IMR-90 (cell line): Measurements from ENCODE around the gene ING3. TPM values are rescaled to one million over a fixed set of nuclear protein-coding genes. Genes with fewer than 3 reads are reported as not detected.

Source experiments
- ATAC-seq: fragments of 200-7000 bp; cut with Tn5 transposase; 2 replicates; pipeline ENCODE4 v1.9.1; 2020; ENCODE audit warnings: low read depth, mild to moderate bottlenecking, moderate library complexity
- BruUV-seq: library from RNA; stranded (reverse); fragments of 400-500 nt; replicated peaks from 2 replicates; lab custom pipeline; 2021; lab: Mats Ljungman, UMichigan
- CTCF ChIA-PET: fragments of 300-600 bp; formaldehyde crosslinking; extraction: SDS; loops from one replicate; lab custom pipeline; 2021; ENCODE audit warnings: antibody characterized with exemption; lab: Yijun Ruan, JAX
- POLR2A ChIA-PET: fragments of 300-600 bp; sonication (Branson Sonifier 250); formaldehyde crosslinking; loops from one replicate; lab custom pipeline; 2022; ENCODE audit warnings: antibody characterized with exemption; ENCODE audit not compliant: unreplicated experiment; lab: Charles Lee
- DNase-seq: peaks from one replicate; pipeline ENCODE4 v3.0.0; 2013
- H2AFZ ChIP-seq: replicated peaks from 2 replicates; pipeline ENCODE3; 2013; ENCODE audit warnings: low read length, mild to moderate bottlenecking; ENCODE audit not compliant: poor library complexity
- H2AK5ac ChIP-seq: 2 replicates; pipeline ENCODE4 v1.6.1; 2013; ENCODE audit warnings: low read depth, low read length, inconsistent platforms
- H2AK9ac ChIP-seq: replicated peaks from 2 replicates; pipeline ENCODE3; 2013; ENCODE audit warnings: mild to moderate bottlenecking, low read depth, low read length, moderate library complexity; ENCODE audit not compliant: poor library complexity
- H2BK120ac ChIP-seq: 2 replicates; pipeline ENCODE4 v1.6.1; 2013; ENCODE audit warnings: low read depth, low read length, inconsistent platforms
- H2BK15ac ChIP-seq: 3 replicates; pipeline ENCODE4 v1.6.1; 2013; ENCODE audit warnings: low read depth, low read length, inconsistent platforms
- H2BK20ac ChIP-seq: 2 replicates; pipeline ENCODE4 v1.6.1; 2013; ENCODE audit warnings: low read depth, mild to moderate bottlenecking, inconsistent platforms, low read length, moderate library complexity
- H2BK5ac ChIP-seq: 2 replicates; pipeline ENCODE4 v1.6.1; 2013; ENCODE audit warnings: mild to moderate bottlenecking, low read depth, low read length, inconsistent platforms; ENCODE audit not compliant: poor library complexity, severe bottlenecking
- H3K14ac ChIP-seq: replicated peaks from 2 replicates; pipeline ENCODE4 v1.6.1; 2013; ENCODE audit warnings: low read depth, low read length, inconsistent platforms
- H3K18ac ChIP-seq: 2 replicates; pipeline ENCODE4 v1.6.1; 2013; ENCODE audit warnings: low read depth, low read length, control low read depth
- H3K23ac ChIP-seq: 2 replicates; pipeline ENCODE4 v1.6.1; 2013; ENCODE audit warnings: low read depth, low read length, inconsistent platforms
- H3K27ac ChIP-seq: 2 replicates; pipeline ENCODE4 v1.5.1; 2013; ENCODE audit warnings: mild to moderate bottlenecking, control low read depth, low read length; ENCODE audit not compliant: insufficient read depth
- H3K27me3 ChIP-seq: 2 replicates; pipeline ENCODE4 v1.6.1; 2013; ENCODE audit warnings: low read length; ENCODE audit not compliant: control insufficient read depth, insufficient read depth
- H3K36me3 ChIP-seq: 2 replicates; pipeline ENCODE4 v1.6.1; 2013; ENCODE audit warnings: low read length, mixed read lengths; ENCODE audit not compliant: control insufficient read depth, insufficient read depth
- H3K4ac ChIP-seq: 2 replicates; pipeline ENCODE4 v1.6.1; 2013; ENCODE audit warnings: low read depth, low read length, inconsistent platforms
- H3K4me1 ChIP-seq: 2 replicates; pipeline ENCODE4 v1.6.1; 2013; ENCODE audit warnings: low read length, mixed read lengths; ENCODE audit not compliant: control insufficient read depth, insufficient read depth
- H3K4me2 ChIP-seq: 2 replicates; pipeline ENCODE4 v1.6.1; 2013; ENCODE audit warnings: low read depth, mild to moderate bottlenecking, control low read depth, low read length, moderate library complexity
- H3K4me3 ChIP-seq: 2 replicates; pipeline ENCODE4 v1.5.1; 2013; ENCODE audit warnings: low read depth, mild to moderate bottlenecking, control low read depth, low read length, moderate library complexity; ENCODE audit not compliant: insufficient read depth
- H3K56ac ChIP-seq: 2 replicates; pipeline ENCODE4 v1.6.1; 2013; ENCODE audit warnings: low read length, inconsistent platforms; ENCODE audit not compliant: insufficient read depth; ENCODE audit errors: extremely low read depth
- H3K79me1 ChIP-seq, 2 experiments: 2 replicates each; pipeline ENCODE4 v1.6.1; 2013; ENCODE audit warnings: low read length in 2 of 2, inconsistent platforms in 1 of 2, low read depth in 1 of 2
- H3K9ac ChIP-seq: 2 replicates; pipeline ENCODE4 v1.6.1; 2013; ENCODE audit warnings: low read depth, low read length, control low read depth
- H3K9me1 ChIP-seq: 2 replicates; pipeline ENCODE4 v1.6.1; 2013; ENCODE audit warnings: low read length, inconsistent platforms; ENCODE audit not compliant: insufficient read depth
- H3K9me3 ChIP-seq: 2 replicates; pipeline ENCODE4 v1.6.1; 2013; ENCODE audit warnings: low read length; ENCODE audit not compliant: control insufficient read depth, insufficient read depth
- H4K20me1 ChIP-seq: 2 replicates; pipeline ENCODE4 v1.6.1; 2013; ENCODE audit warnings: low read length, inconsistent platforms; ENCODE audit not compliant: insufficient read depth
- H4K5ac ChIP-seq: 2 replicates; pipeline ENCODE4 v1.6.1; 2013; ENCODE audit warnings: mild to moderate bottlenecking, low read depth, low read length, control low read depth
- H4K8ac ChIP-seq, 2 experiments: 2 replicates each; pipeline ENCODE4 v1.6.1; 2013; ENCODE audit warnings: low read depth in 2 of 2, low read length in 2 of 2, control low read depth in 1 of 2, inconsistent platforms in 1 of 2
- H4K91ac ChIP-seq: 2 replicates; pipeline ENCODE4 v1.6.1; 2013; ENCODE audit warnings: low read depth, low read length, inconsistent platforms; ENCODE audit not compliant: insufficient read depth
- BHLHE40 ChIP-seq: fragments of 150-350 bp; IDR thresholded peaks from 2 replicates; pipeline ENCODE4 v1.6.1; 2016; ENCODE audit warnings: mild to moderate bottlenecking, low read depth, low read length
- CEBPB ChIP-seq: IDR thresholded peaks from 2 replicates; pipeline ENCODE4 v1.6.1; 2012; ENCODE audit warnings: low read depth, low read length, improper control_type of control experiment
- CHD1 ChIP-seq: IDR thresholded peaks from 2 replicates; pipeline ENCODE4 v1.6.1; 2012; ENCODE audit warnings: low read depth, low read length, improper control_type of control experiment
- ELK1 ChIP-seq: fragments of 150-350 bp; IDR thresholded peaks from 2 replicates; pipeline ENCODE4 v1.6.1; 2016; ENCODE audit warnings: low read depth, mild to moderate bottlenecking, low read length, moderate library complexity, borderline replicate concordance
- FOS ChIP-seq: fragments of 150-350 bp; IDR thresholded peaks from 2 replicates; pipeline ENCODE4 v1.6.1; 2016; ENCODE audit warnings: low read depth, low read length
- MAFK ChIP-seq: IDR thresholded peaks from 2 replicates; pipeline ENCODE4 v1.6.1; 2012; ENCODE audit warnings: low read depth, low read length, improper control_type of control experiment
- MAZ ChIP-seq: IDR thresholded peaks from 2 replicates; pipeline ENCODE4 v1.6.1; 2012; ENCODE audit warnings: low read depth, mild to moderate bottlenecking, low read length, improper control_type of control experiment, moderate library complexity, borderline replicate concordance
- MXI1 ChIP-seq: IDR thresholded peaks from 2 replicates; pipeline ENCODE4 v1.6.1; 2012; ENCODE audit warnings: low read depth, mild to moderate bottlenecking, low read length, moderate library complexity, borderline replicate concordance
- NFE2L2 ChIP-seq: fragments of 150-350 bp; IDR thresholded peaks from 2 replicates; pipeline ENCODE4 v1.6.1; 2016; ENCODE audit warnings: low read depth, mild to moderate bottlenecking, low read length
- POLR2A ChIP-seq: IDR thresholded peaks from 2 replicates; pipeline ENCODE4 v1.6.1; 2012; ENCODE audit warnings: mild to moderate bottlenecking, low read depth, low read length
- RAD21 ChIP-seq: IDR thresholded peaks from 2 replicates; pipeline ENCODE4 v1.6.1; 2012; ENCODE audit warnings: low read length, improper control_type of control experiment
- RCOR1 ChIP-seq: IDR thresholded peaks from 2 replicates; pipeline ENCODE4 v1.6.1; 2012; ENCODE audit warnings: mild to moderate bottlenecking, low read length, improper control_type of control experiment; ENCODE audit not compliant: insufficient replicate concordance
- RFX5 ChIP-seq: IDR thresholded peaks from 2 replicates; pipeline ENCODE4 v1.8.0; 2012; ENCODE audit warnings: low read depth, mild to moderate bottlenecking, low read length, moderate library complexity
- SMC3 ChIP-seq: fragments of 150-350 bp; IDR thresholded peaks from 2 replicates; pipeline ENCODE4 v1.6.1; 2016; ENCODE audit warnings: low read depth, mild to moderate bottlenecking, antibody characterized with exemption, low read length, moderate library complexity
- WGBS, 2 experiments: methylation state at CpG; one replicate each; pipeline versions ENCODE4 v1.1.5 to v1.1.7; 2013; ENCODE audit warnings: missing lambda C conversion rate in 2 of 2; ENCODE audit not compliant: insufficient read length in 1 of 2; ENCODE audit errors: extremely low coverage in 2 of 2; 5-methylcytosine and 5-hydroxymethylcytosine counted together
- dilution Hi-C: fragments of 300-500 bp; cut with HindIII; formaldehyde crosslinking; loops from one replicate; pipeline ENCODE4 v1.14.3; 2018; ENCODE audit warnings: low sequenced_read_pairs; ENCODE audit not compliant: unreplicated experiment
- in situ Hi-C: fragments of 300-500 bp; cut with MboI; formaldehyde crosslinking; loops from 3 replicates; pipeline ENCODE4 v1.14.3; 2019; ENCODE audit warnings: low sequenced_read_pairs, inconsistent platforms, mixed read lengths
- intact Hi-C: fragments of 100-400 bp; cut with micrococcal nuclease; formaldehyde crosslinking; loops from 2 replicates; pipeline ENCODE4 v1.10.0; 2022
- polyA plus RNA-seq, 3 experiments: library from polyadenylated mRNA; depleted of rRNA; stranded (reverse); fragments of >200 nt; gene quantifications; 2 replicates each; pipeline ENCODE4 v1.2.3, GENCODE V29; 2012; ENCODE audit warnings: low replicate concordance in 1 of 3
- total RNA-seq: library from RNA; depleted of rRNA; stranded (reverse); fragments of >200 nt; gene quantifications from 2 replicates; pipeline ENCODE4 v1.2.3, GENCODE V29; 2012
- TF ChIP-seq, protein P1 (sequence below): conservative IDR thresholded peaks from 2 replicates; pipeline ENCODE4 v1.5.1; 2012; ENCODE audit warnings: mild to moderate bottlenecking, low read depth, low read length, improper control_type of control experiment
- TF ChIP-seq, protein P2 (sequence below): fragments of 150-350 bp; IDR thresholded peaks from 2 replicates; pipeline ENCODE4 v1.6.1; 2017; ENCODE audit warnings: mild to moderate bottlenecking, antibody characterized with exemption, low read length, low read depth

Gene ING3
- total and polyA plus RNA-seq, 2 of the 4 experiments (the other 2 are of a cell fraction), result 7.2 to 11.3 TPM

GRCh38 chr7:120973849-120974248, 23.3 kb downstream of the ING3 start:
- H3K4me2 ChIP-seq, result no peak overlapping the region

More at GRCh38 chr7:120973849-120974248, 23.3 kb downstream of the ING3 start:
- no peak overlapping the region for H3K14ac ChIP-seq
- no peaks in the 10 kb centered on the region for H3K27me3 ChIP-seq
- no peak overlapping the region for H2AFZ ChIP-seq
- H3K4me1 ChIP-seq, result no peaks in the 10 kb centered on the region
- TF ChIP-seq NFE2L2 (no peak), MAFK (no peak), MAZ (no peak), CEBPB (no peak), RAD21 (no peak), ELK1 (no peak), POLR2A (no peak), RFX5 (no peak), RCOR1 (no peak), FOS (no peak), CHD1 (no peak), MXI1 (no peak), BHLHE40 (no peak), SMC3 (no peak)
- TF ChIP-seq, protein P1, sequence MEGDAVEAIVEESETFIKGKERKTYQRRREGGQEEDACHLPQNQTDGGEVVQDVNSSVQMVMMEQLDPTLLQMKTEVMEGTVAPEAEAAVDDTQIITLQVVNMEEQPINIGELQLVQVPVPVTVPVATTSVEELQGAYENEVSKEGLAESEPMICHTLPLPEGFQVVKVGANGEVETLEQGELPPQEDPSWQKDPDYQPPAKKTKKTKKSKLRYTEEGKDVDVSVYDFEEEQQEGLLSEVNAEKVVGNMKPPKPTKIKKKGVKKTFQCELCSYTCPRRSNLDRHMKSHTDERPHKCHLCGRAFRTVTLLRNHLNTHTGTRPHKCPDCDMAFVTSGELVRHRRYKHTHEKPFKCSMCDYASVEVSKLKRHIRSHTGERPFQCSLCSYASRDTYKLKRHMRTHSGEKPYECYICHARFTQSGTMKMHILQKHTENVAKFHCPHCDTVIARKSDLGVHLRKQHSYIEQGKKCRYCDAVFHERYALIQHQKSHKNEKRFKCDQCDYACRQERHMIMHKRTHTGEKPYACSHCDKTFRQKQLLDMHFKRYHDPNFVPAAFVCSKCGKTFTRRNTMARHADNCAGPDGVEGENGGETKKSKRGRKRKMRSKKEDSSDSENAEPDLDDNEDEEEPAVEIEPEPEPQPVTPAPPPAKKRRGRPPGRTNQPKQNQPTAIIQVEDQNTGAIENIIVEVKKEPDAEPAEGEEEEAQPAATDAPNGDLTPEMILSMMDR, result no peak
- TF ChIP-seq, protein P2, sequence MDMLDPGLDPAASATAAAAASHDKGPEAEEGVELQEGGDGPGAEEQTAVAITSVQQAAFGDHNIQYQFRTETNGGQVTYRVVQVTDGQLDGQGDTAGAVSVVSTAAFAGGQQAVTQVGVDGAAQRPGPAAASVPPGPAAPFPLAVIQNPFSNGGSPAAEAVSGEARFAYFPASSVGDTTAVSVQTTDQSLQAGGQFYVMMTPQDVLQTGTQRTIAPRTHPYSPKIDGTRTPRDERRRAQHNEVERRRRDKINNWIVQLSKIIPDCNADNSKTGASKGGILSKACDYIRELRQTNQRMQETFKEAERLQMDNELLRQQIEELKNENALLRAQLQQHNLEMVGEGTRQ, result no peak
- H2BK5ac ChIP-seq, result no peak overlapping the region
- intact Hi-C loops, result no loop called here
- no peak overlapping the region for H3K9ac ChIP-seq
- no peaks in the 10 kb centered on the region; a peak in 2 of 4 replicates for H3K79me1 ChIP-seq
- no peak overlapping the region for H3K18ac ChIP-seq
- no peak overlapping the region for H3K4ac ChIP-seq
- no peak overlapping the region for H4K91ac ChIP-seq
- WGBS, 2 experiments, result no CpG with 5 or more reads among the region's 1 CpG
- H2AK5ac ChIP-seq, result no peak overlapping the region
- peaks cover 3% of the 10 kb centered on the region; the same call in 1 of the 2 replicates for H3K9me1 ChIP-seq
- H4K20me1 ChIP-seq, result no peaks in the 10 kb centered on the region
- no peak overlapping the region for H2BK15ac ChIP-seq
- H3K9me3 ChIP-seq, result no peaks in the 10 kb centered on the region
- ChIA-PET POLR2A (no interaction called here), CTCF (no interaction called here)
- H3K56ac ChIP-seq, result no peak overlapping the region
- DNase-seq (no peak), ATAC-seq (no peak)
- H3K27ac ChIP-seq, result no peak overlapping the region
- dilution Hi-C loops, result no loop called here
- H3K23ac ChIP-seq, result no peak overlapping the region
- H4K5ac ChIP-seq, result no peak overlapping the region
- H2AK9ac ChIP-seq, result no peak overlapping the region
- H3K36me3 ChIP-seq, result peaks cover 13% of the 10 kb centered on the region
- in situ Hi-C loops, result no loop called here
- H4K8ac ChIP-seq, result no peak overlapping the region
- H3K4me3 ChIP-seq, result no peak overlapping the region
- no TSS peak for BruUV-seq
- H2BK20ac ChIP-seq, result no peak overlapping the region
- H2BK120ac ChIP-seq, result no peak overlapping the region
